Endothelial cell of umbilical vein (primary cell): ENCODE measurements around the gene COL18A1.

Experiments used
- POLR2A ChIP-seq: IDR thresholded peaks from 2 replicates; pipeline ENCODE4 v1.6.1; 2012; ENCODE audit warnings: low read depth, mild to moderate bottlenecking, control low read depth, low read length
- TF ChIP-seq, protein P1 (sequence below), 2 donors: IDR thresholded peaks; 1 replicate in 1 of 2; 2 replicates in 1 of 2; pipeline ENCODE4 v1.5.1; 2011; ENCODE audit warnings: low read length in 2 of 2, mild to moderate bottlenecking in 2 of 2, moderate library complexity in 2 of 2, control low read depth in 1 of 2, inconsistent platforms in 1 of 2, low read depth in 1 of 2; ENCODE audit not compliant: insufficient read depth in 1 of 2; ENCODE audit errors: extremely low read depth in 1 of 2

DNA sequence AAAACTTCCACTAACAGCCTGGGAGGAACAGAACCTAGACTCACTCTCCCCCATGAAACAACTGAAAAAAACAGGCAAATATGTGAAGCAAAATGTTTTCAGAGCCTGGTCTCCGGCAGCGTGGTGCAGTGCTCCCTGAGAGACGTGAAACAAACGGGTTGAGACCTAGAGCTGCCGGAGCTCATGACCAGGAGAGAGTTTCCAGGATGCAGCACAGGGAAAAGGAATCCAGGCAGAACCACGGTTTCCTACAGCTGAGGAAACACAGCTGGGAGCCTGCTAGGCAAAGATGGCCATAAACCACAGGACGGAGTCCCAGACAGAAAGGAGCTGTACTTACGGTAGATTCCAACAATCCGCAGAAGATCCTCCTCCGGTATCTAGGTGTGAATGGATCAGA, 157.4 kb downstream of the COL18A1 start:
- TF ChIP-seq, protein P1, sequence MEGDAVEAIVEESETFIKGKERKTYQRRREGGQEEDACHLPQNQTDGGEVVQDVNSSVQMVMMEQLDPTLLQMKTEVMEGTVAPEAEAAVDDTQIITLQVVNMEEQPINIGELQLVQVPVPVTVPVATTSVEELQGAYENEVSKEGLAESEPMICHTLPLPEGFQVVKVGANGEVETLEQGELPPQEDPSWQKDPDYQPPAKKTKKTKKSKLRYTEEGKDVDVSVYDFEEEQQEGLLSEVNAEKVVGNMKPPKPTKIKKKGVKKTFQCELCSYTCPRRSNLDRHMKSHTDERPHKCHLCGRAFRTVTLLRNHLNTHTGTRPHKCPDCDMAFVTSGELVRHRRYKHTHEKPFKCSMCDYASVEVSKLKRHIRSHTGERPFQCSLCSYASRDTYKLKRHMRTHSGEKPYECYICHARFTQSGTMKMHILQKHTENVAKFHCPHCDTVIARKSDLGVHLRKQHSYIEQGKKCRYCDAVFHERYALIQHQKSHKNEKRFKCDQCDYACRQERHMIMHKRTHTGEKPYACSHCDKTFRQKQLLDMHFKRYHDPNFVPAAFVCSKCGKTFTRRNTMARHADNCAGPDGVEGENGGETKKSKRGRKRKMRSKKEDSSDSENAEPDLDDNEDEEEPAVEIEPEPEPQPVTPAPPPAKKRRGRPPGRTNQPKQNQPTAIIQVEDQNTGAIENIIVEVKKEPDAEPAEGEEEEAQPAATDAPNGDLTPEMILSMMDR (IDR thresholded peaks at IDR 0.05; ENCODE audit: extremely low read depth in 1 of 2, insufficient read depth in 1 of 2, low read depth in 1 of 2, low read length in 2 of 2), result no peak
- TF ChIP-seq POLR2A, result no peak
